ENCODE results near the gene CHST11.

- TF ChIP-seq MAFK (IDR thresholded peaks at IDR 0.05; ENCODE audit: low read length): no peak
- TF ChIP-seq MAX (CRISPR knock-in tag; IDR thresholded peaks at IDR 0.05): no peak
- TF ChIP-seq, protein P1, sequence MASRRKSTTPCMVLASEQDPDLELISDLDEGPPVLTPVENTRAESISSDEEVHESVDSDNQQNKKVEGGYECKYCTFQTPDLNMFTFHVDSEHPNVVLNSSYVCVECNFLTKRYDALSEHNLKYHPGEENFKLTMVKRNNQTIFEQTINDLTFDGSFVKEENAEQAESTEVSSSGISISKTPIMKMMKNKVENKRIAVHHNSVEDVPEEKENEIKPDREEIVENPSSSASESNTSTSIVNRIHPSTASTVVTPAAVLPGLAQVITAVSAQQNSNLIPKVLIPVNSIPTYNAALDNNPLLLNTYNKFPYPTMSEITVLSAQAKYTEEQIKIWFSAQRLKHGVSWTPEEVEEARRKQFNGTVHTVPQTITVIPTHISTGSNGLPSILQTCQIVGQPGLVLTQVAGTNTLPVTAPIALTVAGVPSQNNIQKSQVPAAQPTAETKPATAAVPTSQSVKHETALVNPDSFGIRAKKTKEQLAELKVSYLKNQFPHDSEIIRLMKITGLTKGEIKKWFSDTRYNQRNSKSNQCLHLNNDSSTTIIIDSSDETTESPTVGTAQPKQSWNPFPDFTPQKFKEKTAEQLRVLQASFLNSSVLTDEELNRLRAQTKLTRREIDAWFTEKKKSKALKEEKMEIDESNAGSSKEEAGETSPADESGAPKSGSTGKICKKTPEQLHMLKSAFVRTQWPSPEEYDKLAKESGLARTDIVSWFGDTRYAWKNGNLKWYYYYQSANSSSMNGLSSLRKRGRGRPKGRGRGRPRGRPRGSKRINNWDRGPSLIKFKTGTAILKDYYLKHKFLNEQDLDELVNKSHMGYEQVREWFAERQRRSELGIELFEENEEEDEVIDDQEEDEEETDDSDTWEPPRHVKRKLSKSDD (conservative IDR thresholded peaks at IDR 0.05; ENCODE audit: low read length): no peak
These were observed 295.3 kb downstream of the CHST11 start for GRCh38 chr12:104752016-104752415.
